HL-60/S4 treated with retinoic acid at 250 ng/mL for 4 days and 3 days (cell line): Measurements from ENCODE around the gene RAB29.
"Not testable (repeated sequence)": the region's sequence is repeated elsewhere in the genome, so short reads cannot be mapped to it uniquely, and the experiment has no call there.

Experiments
- in situ Hi-C: fragments of 300-500 bp; cut with MboI; formaldehyde crosslinking; loops from 2 replicates; pipeline ENCODE4 v1.7.0; 2022; ENCODE audit warnings: low sequenced_read_pairs

The RAB29 gene, protein sequence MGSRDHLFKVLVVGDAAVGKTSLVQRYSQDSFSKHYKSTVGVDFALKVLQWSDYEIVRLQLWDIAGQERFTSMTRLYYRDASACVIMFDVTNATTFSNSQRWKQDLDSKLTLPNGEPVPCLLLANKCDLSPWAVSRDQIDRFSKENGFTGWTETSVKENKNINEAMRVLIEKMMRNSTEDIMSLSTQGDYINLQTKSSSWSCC

DNA sequence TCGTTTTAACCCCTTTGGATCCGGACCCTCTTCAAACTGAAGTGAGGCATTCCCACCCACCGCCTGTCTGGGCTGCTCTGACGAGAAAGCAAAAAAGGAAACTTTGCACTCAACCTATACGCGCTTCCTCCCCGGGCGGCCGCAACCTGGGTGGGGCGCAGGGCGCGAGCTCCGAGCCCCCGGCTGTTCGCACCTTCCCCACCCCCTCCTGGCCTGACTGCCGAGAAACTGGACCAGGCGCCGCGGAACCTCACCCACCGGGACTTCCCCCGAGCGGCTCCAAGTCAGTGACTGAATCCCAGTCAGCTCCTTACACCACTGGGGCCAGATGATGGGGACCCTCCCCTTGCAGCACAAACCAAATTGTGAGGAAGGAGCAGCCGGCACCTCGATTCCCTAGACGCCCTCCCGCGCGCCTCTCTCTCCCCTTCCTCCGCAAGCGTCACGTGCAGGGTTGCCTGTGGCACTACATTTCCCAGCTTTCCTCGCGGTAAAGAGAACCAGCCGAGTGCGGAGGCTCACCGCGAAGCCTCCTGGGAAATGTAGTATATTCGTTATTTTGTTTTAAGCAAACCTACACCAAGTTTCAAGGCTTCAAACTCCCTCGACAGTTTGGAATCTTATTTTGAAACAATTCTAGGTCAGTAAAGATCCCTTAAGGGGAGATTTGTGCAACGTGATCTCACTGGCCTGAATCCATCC, at the start of gene RAB29:
Gene RAB29 (minus strand): TSS at position 468 of the 702 bp plus-strand sequence. CDS start 526 bp downstream, outside the sequence.
- in situ Hi-C loops = loop anchor here (25.0 kb wide), 1 partner anchor 337 kb away; the partner anchor contains the start of gene AVPR1B

DNA sequence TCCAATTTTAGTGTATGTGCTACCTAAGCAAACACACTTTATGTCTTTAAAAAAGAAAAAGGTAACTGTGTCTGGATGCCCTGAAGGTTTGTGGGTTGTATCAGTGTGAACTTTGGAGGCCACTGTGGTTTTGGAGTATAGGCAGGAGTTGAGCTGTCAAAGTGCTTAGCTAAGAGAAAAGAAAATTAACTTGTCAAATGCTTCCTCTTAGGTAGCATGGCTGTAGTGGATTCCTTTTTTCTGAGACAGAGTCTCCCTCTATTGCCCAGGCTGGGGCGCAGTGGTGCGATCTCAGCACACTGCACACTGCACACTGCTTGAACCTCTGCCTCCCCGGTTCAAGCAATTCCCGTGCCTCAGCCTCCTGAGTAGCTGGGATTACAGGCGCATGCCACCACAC, 48.9 kb upstream of the RAB29 start:
- in situ Hi-C loops = no loop called here

DNA sequence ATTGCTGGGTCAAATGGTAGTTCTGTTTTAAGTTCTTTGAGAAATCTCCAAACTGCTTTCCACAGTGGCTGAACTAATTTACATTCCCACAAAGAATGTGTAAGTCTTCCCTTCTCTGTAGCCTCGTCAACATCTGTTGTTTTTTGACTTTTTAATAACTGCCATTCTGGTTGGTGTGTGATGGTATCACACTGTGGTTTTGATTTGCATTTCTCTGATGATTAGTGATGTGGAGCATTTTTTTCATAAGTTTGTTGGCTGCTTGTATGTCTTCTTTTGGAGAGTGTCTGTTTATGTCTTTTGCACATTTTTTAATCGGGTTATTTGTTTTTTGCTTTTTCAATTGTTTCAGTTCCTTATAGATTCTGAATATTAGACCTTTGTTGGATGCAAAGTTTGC, 48.0 kb upstream of the RAB29 start:
- in situ Hi-C loops = not testable (repeated sequence)

DNA sequence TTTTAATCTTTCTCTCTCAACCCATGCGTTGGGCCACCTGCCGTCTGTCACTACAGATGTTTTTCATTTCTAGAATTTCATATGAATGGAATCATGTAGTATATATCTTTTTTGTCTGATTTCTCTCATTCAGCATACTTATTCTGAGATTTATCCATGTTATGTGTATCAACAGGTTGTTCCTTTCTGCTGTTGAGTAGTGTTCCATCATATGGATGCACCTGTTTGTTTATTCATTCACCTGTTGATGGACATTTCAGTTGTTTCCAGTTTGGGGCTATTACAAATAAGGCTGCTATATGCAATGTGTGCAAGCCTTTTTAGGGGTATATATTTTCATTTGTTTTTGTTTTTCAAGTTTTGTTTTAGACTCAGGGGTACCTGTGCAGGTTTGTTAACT, 47.1 kb upstream of the RAB29 start:
- in situ Hi-C loops = no loop called here

DNA sequence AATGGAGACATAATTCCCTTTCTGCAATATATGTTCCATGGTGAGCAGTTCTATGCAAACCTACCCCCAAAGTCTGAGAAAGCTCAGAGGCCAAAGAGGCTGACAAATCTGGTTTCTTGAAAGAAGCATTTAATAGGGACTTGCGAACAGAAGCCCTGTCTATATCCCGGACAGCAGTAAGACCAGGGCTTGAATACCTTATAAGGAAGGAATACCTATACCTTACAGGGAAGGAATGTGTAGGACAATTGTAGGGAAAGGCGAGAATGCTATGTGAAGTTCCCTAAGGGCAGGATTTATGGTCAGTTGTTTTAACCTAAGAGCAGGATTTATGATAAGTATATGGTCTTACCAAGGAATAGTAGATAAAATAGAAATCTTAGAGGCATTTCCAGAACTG, 42.7 kb upstream of the RAB29 start:
- in situ Hi-C loops = no loop called here

DNA sequence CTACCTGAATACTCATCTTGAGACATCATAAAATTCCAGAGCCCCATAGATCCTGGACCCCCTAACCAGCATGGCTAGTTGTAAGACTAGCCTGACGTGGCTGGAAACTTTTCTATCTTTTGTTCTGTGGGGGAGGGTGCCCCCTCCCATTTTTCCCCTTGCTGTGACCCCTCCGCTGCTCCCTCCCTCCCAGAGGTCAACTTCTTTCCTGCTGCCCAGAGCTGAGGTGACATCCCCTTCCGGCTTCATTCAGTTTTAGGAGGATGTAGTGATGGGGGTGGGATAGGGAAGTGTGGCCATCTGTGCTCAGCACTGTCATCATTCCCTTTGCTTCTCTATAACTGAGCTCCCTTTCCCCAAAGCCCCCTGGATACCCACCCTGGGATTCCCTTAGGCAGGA, 42.1 kb upstream of the RAB29 start:
- in situ Hi-C loops = no loop called here

DNA sequence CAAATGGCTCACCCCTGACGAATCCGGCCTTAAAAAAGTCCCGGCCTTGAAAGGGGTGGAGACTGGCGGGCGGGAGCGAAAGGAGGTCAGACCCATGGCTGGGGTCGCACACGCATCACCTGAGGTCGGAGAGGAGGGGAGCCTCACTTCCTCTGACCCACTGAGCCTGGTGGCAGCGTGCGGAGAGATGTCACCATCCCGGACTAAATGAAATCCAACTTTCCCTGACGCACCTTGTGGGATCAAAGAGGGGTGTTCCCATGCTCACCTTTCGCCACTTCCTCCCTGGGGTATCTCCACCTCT, 38.4 kb upstream of the RAB29 start:
- in situ Hi-C loops = no loop called here

DNA sequence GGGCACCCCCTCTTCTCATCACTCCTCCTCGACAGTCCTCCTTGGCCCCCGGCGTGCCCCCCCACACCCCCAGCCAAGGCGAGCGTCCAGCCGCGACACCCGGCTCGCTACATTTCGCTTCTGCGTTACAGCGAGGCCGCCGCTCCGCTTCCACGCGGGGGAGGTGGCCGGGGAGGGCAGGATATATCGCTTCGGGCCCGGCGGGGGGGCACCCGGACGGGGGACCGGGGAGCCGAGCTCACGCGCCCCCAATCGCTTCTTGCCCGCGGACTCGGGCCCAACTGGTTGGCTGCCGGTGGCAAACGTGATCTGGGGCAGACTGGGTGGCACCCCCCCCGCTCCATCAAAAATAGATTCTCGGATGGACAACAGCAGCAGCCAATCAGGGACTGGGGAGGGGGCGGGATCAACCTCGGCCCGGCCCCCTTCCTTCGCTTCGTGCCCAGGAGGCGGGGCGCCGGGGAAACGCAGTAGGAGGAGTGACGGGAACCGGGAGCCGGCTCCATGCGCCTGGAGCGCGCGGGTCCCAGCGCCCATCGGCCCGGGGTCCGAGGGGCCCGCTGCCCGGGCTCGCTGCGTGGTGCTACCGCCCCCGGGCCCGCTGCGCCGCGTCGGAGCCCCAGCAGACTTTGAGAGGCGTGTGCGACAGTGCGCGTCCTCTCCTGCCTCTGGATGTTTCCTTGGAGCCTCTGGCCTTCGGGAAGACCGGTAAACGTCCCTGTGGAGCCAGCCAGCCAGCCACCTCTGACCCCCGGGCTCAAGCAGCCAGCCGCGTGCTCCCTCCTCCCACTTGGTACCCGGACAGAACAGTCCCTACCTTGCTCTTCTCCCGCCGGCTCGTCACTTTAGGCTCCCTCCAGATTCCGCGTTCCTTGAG, 37.8 kb upstream of the RAB29 start, which contains the start of gene SLC41A1:
Gene SLC41A1 (minus strand): TSS at position 321 of the 877 bp plus-strand sequence. CDS start 2,757 bp downstream, outside the sequence.
- in situ Hi-C loops = no loop called here

DNA sequence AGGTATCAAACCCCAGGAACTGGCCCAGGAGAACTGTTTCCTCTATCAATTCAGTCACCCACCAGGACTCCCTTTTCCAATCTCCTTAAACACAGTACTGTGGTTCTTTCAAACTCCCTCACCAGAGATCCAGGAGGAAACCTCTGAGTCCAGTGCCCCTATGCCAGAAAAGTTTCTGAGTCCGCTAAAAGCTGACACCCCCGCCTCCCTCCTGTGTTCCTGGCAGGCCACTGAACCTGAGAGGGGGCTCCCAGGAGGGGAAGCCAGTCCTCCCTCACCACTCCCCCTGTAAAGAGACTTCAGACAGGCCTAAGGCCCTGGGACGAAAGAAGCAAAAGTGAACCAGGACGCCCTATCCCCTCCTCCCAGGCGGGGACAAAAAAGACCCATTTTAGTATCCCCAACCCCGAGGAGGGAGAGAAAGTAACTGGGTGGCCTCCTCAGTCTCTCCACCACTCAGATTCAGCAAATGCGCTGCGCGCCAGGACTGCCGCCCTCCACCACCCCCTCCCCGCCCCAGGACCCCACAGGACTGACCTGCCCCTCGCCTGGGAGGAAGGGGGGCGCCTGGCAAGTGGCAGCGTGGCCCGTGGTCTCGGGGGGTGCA, 37.1 kb upstream of the RAB29 start:
- in situ Hi-C loops = no loop called here

DNA sequence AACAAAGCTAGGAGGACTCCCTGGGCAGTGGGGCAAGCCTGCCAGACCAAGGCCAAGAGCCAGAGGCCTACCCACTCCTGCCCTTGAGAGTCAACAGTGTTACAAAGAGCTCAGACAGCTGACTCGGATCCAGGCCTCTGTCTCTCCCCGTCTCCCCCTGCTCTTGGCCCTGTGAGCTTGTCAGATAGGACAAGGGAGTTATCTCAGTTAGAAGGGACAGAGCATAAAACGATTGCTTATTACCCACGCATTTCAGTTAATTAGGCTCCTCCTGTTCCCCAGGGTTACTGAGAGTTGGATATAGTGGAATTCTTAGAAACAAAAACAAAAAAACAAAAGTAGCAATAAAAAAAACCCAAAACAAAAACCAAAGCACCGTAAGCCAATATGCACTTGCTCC, 36.4 kb upstream of the RAB29 start:
- in situ Hi-C loops = no loop called here

DNA sequence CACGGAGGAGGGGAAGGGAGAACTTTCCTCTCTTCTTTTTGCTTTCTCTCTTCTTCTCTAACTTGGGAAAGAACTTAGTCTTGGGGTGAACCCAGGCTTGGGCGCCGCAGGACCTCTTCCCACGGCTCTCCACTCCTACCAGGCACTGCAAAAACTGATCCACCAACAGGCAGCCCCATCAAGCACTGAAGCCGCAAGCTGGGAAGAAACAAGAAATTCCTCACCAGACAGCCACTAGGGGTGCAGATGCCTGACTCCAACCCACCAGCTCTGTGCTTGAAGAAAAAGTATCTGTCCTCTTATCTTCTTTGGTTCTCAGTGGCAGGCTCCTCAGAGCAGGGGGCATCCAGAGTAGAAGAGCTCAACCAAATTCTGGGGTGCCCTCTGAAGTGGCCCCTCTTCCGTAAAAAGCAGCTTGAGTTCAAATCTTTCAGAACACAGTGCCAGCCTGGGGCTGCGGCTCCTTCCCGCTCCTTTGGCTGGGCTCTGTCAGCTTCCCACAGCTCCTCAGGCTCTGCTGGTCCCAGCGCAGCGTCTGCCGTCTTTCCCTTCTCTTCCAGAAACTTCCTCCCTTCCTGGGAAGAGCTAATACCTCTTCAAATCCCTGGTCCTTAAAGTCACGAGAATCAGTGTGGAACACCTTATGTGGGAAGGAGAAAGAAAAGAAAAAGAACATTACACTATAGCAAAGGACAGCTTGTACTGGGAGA, 35.3 kb upstream of the RAB29 start:
- in situ Hi-C loops = no loop called here

DNA sequence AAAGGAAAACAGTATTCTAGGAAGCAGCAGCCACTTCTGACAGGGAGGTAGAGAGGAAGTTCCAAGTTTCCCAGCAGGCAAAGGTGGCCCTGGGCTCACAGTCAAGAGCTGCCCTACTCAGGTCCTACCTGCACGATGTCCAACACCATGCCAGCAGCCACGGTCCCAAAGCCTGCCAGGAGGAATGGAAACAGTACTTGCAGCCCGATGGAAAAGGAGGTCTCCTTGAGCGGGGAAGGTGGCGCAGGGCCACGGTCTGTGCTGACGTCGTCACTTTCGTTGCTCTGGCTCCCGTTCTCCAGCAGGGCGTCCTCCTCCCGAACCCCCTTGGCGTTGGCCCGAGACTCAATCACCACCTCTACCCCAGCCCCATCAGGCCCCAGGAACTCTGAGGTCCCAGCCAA, 34.7 kb upstream of the RAB29 start:
- in situ Hi-C loops = no loop called here

DNA sequence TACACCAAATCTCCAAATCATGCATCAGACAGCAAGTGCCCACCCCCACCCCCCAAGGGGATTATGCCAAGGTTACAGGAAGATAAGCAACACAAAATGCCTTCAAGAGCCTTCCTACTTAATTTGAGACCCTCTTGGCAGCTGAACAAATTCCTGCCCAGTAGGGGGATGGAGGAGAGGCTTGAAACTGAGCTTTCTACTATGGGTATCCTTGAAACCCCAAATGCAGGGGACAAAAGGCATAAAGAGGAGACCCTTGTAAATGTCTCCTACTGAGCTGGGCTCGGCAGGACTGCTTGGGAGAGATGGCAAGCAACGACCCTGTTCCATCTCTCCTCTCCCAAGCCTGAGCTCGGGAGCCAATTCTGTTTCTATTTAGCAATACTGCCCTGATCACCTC, 34.2 kb upstream of the RAB29 start:
- in situ Hi-C loops = no loop called here

DNA sequence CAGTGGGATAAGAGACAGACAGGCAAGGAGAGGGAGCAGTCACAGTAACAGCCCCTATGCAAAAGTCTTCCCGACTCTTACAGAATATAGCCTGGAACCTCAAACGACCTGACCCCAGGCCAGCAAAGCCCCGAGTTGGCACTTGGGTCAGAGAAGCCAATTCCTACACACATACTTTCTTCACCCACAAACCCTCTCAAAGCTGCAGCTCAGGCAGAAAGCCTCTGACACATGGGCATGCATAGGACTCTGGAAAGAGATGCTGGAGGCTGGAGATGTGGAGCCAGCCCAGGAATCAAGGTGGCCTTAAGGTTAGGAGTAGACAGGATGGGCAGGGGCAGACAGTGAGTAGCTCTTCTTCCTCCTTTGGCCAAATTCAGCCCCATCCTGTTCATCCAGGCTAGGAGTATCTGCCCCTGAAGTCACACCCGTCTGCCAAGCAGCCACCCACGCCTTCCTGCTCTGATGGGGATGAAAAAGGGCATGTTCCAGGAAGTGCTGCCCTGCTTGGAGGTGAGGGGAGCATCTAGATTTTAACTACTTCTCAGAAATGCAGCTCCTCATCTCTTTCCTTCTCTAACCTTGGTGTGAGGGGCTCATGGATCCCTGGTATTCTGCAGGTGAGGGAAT, 29.9 kb upstream of the RAB29 start:
- in situ Hi-C loops = no loop called here

DNA sequence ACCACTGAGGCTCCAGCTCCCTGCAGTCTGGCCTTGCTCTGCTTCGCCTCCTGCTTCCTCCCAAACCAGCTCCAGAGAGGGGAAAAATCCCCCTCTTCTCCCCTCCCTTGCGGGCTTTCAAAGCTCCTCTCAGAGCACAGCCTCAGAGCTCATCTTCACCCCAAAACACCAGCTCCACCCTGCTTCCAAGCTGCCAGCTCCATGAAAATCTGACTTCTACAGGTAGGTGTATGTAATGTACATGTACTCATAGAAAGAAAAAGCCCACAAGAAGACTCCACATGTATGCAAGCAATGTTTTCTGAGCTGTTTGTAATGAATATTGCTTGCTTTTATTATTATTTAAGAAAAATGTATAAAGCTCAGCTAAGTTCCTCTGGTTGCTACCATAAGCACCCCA, 29.3 kb upstream of the RAB29 start:
- in situ Hi-C loops = no loop called here

DNA sequence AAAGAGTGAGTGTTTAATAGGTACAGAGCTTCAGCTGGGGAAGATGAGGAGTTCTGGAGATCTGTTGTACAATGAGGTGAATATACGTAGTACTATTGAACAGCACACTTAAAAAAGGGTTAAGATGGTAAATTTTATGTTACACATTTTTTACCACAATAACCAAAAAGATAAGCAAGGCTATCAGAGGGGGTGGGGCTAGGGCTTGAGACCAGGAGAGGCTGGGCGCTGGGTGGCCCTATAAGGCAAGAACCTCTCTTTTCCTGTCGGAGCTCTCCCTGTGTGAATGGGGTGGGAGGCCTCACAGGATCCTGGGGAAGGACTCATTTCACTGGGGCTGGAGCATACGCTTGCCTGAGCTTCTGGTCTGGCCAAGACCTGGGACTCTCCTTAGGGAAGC, 28.7 kb upstream of the RAB29 start:
- in situ Hi-C loops = no loop called here

DNA sequence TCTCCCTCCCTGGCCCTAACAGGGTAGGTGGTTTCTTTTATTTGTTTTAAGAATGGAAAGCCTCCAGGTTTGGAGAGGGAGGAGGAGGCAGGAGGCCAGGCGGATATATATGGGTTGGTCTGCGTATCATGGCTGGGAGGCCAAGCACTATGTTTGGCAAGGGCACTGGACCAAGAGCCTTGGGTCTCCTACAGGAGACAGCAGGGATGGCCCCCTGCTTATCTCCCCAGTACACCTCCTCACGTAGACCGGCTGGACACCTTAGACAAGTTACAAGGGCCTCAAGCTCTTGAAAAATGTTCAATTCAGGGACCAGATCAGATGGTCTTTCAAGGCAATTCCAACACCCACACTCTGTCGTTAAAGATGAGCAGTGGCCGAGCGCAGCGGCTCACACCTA, 26.8 kb upstream of the RAB29 start:
- in situ Hi-C loops = no loop called here

DNA sequence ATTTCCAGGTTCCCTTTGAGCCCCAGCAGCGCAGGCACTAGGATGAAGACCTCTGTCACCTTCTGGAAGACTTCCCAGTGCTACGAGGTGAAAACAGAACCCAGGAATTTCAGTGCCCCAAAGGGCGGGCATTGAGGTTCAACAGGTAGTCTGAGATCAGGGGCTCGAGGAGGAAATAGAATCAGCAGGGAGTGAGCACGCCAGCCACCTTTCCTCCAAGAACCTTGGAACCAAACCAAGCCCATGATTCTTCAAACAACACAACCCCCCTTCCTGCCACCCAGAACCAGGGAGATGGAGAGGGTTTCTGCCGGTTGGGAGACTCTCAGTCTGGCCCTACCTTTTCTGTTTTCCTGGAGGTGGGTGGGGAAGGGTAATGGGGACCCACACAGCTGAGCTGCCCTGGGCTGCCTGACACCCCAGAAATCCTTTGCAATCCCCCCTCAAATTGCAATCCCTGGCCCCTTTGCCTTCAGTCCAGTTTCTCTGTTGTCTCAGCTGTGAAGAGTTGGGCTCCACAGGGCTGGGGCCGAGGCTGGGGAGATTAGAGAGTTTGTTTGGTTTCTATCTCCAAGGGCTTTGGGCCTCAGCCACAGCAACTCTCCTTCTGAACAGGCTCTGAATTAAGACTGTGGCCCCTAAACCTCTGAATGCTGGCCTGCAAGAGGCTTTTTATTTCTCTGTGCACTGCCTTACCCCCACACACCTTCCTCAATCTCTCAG, 25.9 kb upstream of the RAB29 start:
- in situ Hi-C loops = no loop called here

DNA sequence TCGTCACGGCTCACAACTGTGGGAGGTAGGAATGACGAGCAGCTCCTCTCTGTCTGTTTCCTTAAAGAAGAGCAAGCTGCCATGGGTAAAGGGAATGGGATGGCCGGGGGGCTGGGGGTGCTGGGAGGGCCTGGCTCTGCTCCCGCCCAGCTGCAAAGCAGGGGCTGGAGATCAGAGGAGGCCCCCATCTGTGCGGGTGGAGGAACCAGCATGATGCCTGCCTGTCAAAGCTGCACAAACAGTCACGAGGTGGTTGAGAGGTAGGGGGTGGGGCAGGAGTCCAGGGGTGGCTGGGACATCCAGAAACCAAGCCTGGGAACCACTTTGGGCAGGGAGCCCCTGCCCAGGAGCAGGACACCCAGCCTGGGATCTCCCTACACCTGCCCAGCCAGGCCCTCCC, 25.1 kb upstream of the RAB29 start:
- in situ Hi-C loops = no loop called here

DNA sequence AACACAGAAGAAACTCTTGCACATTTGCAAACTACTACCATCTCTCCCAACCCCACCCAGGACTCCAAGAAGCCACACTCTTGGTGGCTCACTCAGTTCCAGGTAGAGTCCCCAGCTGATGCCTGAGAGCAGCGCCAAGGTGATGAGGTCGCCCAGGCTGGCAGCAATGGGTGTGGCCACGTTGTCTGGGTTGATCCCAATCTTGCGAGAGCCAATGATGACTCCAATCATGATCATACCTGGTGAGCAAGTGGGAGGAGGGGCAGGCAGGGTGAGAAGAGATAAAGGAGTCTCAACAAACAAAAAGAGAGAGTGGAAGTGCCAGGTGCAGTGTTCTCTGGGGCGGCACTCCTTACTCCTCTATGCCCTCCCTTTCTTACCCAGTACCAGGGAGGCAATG, 23.3 kb upstream of the RAB29 start:
- in situ Hi-C loops = loop anchor here (25.0 kb wide), 1 partner anchor 314 kb away; the partner anchor contains the start of gene AVPR1B
